Fibroblast of lung (primary cell): ENCODE results near the gene CDC42SE2. TPM values are rescaled to one million over a fixed set of nuclear protein-coding genes. Genes with fewer than 3 reads are reported as not detected.
"Not testable (repeated sequence)": the region's sequence is repeated elsewhere in the genome, so short reads cannot be mapped to it uniquely, and the experiment has no call there.

Source experiments
- DNase-seq, 2 donors: peaks; one replicate each; pipeline versions ENCODE4 v3.0.0 to v3.0.0-alpha.2; 2010; ENCODE audit warnings: low read depth in 2 of 2
- H2AFZ ChIP-seq: 2 replicates; pipeline ENCODE4 v1.5.1; 2012; ENCODE audit warnings: low read length, control low read depth, inconsistent platforms
- H3K27ac ChIP-seq: 2 replicates; pipeline ENCODE4 v1.5.1; 2011; ENCODE audit warnings: low read length, control low read depth; ENCODE audit not compliant: insufficient read depth
- H3K27me3 ChIP-seq: 2 replicates; pipeline ENCODE4 v1.5.1; 2011; ENCODE audit warnings: mild to moderate bottlenecking, low read length; ENCODE audit not compliant: control insufficient read depth, insufficient read depth
- H3K36me3 ChIP-seq: 2 replicates; pipeline ENCODE4 v1.5.1; 2011; ENCODE audit warnings: low read length; ENCODE audit not compliant: control insufficient read depth, insufficient read depth
- H3K4me1 ChIP-seq: 2 replicates; pipeline ENCODE4 v1.5.1; 2011; ENCODE audit warnings: low read length; ENCODE audit not compliant: control insufficient read depth, insufficient read depth; ENCODE audit errors: extremely low read depth
- H3K4me2 ChIP-seq: 2 replicates; pipeline ENCODE4 v1.5.1; 2011; ENCODE audit warnings: low read length, control low read depth; ENCODE audit not compliant: insufficient read depth; ENCODE audit errors: extremely low read depth
- H3K4me3 ChIP-seq, 4 experiments: fragments of 200-600 bp in 1 of 4; sonication (generic) in 1 of 4; replicated peaks in 1 of 4; 2 replicates each; pipeline ENCODE4 v1.5.1; 2011 to 2016; ENCODE audit warnings: low read length in 4 of 4, low read depth in 3 of 4, mild to moderate bottlenecking in 3 of 4, control low read depth in 2 of 4, inconsistent platforms in 1 of 4, mixed read lengths in 1 of 4; ENCODE audit not compliant: insufficient read depth in 1 of 4; ENCODE audit errors: control extremely low read depth in 1 of 4
- H3K79me2 ChIP-seq: 2 replicates; pipeline ENCODE4 v1.5.1; 2012; ENCODE audit warnings: mild to moderate bottlenecking, low read length, inconsistent platforms; ENCODE audit not compliant: control insufficient read depth, insufficient read depth
- H3K9ac ChIP-seq: 2 replicates; pipeline ENCODE4 v1.5.1; 2011; ENCODE audit warnings: mild to moderate bottlenecking, low read length, control low read depth; ENCODE audit not compliant: insufficient read depth
- H3K9me3 ChIP-seq: 2 replicates; pipeline ENCODE4 v1.5.1; 2012; ENCODE audit warnings: low read depth, low read length; ENCODE audit not compliant: control insufficient read depth, insufficient read depth
- H4K20me1 ChIP-seq: 2 replicates; pipeline ENCODE4 v1.5.1; 2011; ENCODE audit warnings: low read length; ENCODE audit not compliant: control insufficient read depth, insufficient read depth; ENCODE audit errors: extremely low read depth
- EZH2 ChIP-seq: IDR thresholded peaks from 2 replicates; pipeline ENCODE4 v1.5.1; 2012; ENCODE audit warnings: low read length, control low read depth, mild to moderate bottlenecking; ENCODE audit errors: missing control alignments
- polyA plus RNA-seq, 2 donors: library from polyadenylated mRNA; depleted of rRNA in 1 of 2; stranded (reverse) in 1 of 2; unstranded in 1 of 2; fragments of >200 nt; gene quantifications; 2 replicates each; pipeline ENCODE4 v1.2.1, GENCODE V29; 2011 to 2012; ENCODE audit warnings: missing spikeins in 1 of 2
- total RNA-seq: library from RNA; depleted of rRNA; stranded (reverse); fragments of >200 nt; gene quantifications from 2 replicates; pipeline ENCODE4 v1.2.1, GENCODE V29; 2014
- TF ChIP-seq, protein P1 (sequence below), 2 donors: IDR thresholded peaks in 1 of 2; conservative IDR thresholded peaks in 1 of 2; 1 replicate in 1 of 2; 2 replicates in 1 of 2; pipeline ENCODE4 v1.5.1; 2011 to 2012; ENCODE audit warnings: low read length in 2 of 2, control low read depth in 1 of 2, inconsistent platforms in 1 of 2, low read depth in 1 of 2, mild to moderate bottlenecking in 1 of 2

The CDC42SE2 gene
- total and polyA plus RNA-seq, 2 donors (not counting 1 experiment from before 2014, with no cell fraction given) = 26.1 to 26.5 TPM

DNA sequence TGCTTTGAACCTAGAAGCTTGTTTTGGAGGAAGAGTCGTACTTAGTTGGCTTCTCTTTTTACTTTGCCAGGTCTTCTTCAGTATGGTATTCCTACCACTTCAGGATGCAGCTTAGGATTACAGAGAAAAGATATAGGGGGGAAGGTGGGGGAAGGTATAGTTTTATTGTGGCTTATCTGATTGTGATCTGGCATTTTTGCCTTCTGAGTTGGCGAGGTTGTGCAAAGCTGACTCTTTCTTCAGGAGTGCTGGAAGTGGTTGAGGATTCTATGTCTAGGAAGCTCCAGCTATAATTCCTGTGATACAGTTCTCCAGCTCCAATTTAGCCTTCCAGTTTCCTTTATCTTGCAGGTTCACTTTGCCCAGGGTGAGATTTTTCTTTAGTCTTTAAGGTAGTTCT is 7.0 kb downstream of the CDC42SE2 start:
- no peak overlapping the region for H3K9ac ChIP-seq
- no peak overlapping the region for H3K4me2 ChIP-seq
- H4K20me1 ChIP-seq = no peaks in the 10 kb centered on the region
- H3K27ac ChIP-seq = no peak overlapping the region
- no peaks in the 10 kb centered on the region for H3K27me3 ChIP-seq
- peaks cover 54% of the 10 kb centered on the region for H3K79me2 ChIP-seq
- TF ChIP-seq, protein P1, sequence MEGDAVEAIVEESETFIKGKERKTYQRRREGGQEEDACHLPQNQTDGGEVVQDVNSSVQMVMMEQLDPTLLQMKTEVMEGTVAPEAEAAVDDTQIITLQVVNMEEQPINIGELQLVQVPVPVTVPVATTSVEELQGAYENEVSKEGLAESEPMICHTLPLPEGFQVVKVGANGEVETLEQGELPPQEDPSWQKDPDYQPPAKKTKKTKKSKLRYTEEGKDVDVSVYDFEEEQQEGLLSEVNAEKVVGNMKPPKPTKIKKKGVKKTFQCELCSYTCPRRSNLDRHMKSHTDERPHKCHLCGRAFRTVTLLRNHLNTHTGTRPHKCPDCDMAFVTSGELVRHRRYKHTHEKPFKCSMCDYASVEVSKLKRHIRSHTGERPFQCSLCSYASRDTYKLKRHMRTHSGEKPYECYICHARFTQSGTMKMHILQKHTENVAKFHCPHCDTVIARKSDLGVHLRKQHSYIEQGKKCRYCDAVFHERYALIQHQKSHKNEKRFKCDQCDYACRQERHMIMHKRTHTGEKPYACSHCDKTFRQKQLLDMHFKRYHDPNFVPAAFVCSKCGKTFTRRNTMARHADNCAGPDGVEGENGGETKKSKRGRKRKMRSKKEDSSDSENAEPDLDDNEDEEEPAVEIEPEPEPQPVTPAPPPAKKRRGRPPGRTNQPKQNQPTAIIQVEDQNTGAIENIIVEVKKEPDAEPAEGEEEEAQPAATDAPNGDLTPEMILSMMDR (conservative IDR thresholded peaks at IDR 0.05 in 1 of 2, IDR thresholded peaks at IDR 0.05 in 1 of 2; ENCODE audit: low read depth in 1 of 2, low read length in 2 of 2) = no peak
- TF ChIP-seq EZH2 = no peak
- H3K4me1 ChIP-seq = peaks cover 2% of the 10 kb centered on the region
- DNase-seq = peak in 1 of 2 donors; percentile 72
- no peak overlapping the region for H2AFZ ChIP-seq
- H3K9me3 ChIP-seq = no peaks in the 10 kb centered on the region
- no peaks in the 10 kb centered on the region for H3K36me3 ChIP-seq
- no peak overlapping the region for H3K4me3 ChIP-seq

GRCh38 chr5:131271888-131272287 is 8.0 kb downstream of the CDC42SE2 start:
- not testable (repeated sequence) for H3K36me3 ChIP-seq, H3K4me3 ChIP-seq, H3K9ac ChIP-seq, H4K20me1 ChIP-seq, H3K27ac ChIP-seq, H3K27me3 ChIP-seq, DNase-seq, H3K9me3 ChIP-seq, H3K4me2 ChIP-seq, H2AFZ ChIP-seq, H3K4me1 ChIP-seq
- peaks cover 47% of the 10 kb centered on the region for H3K79me2 ChIP-seq

DNA sequence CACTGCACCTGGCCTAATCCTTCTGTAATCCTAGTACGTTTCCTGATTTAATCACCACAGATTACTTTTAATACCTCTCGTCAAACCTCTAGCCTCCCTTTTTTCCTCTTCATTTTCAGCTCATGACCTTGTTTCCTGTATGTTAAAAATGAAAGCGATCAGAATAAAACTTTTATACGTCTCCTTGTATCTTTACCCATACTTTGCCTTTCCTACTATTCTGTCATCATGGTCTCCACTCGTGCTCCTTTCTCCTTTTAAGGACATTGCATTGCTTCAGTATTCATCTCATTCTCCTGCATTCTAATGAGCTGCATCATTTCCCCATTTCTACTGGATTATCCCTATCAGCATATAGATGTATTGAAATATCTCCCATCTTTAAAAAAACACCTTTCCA is 8.5 kb downstream of the CDC42SE2 start:
- Histone ChIP-seq H3K36me3 (no peaks in the 10 kb centered on the region), H4K20me1 (no peaks in the 10 kb centered on the region), H2AFZ (no peak overlapping the region), H3K27ac (no peak overlapping the region), H3K4me1 (peaks cover 2% of the 10 kb centered on the region), H3K4me2 (no peak overlapping the region), H3K27me3 (no peaks in the 10 kb centered on the region), H3K9ac (no peak overlapping the region), H3K4me3 (no peak overlapping the region), H3K79me2 (peaks cover 46% of the 10 kb centered on the region), H3K9me3 (no peaks in the 10 kb centered on the region)
- peak in 1 of 2 donors; percentile 36 for DNase-seq
- TF ChIP-seq EZH2 = no peak
- TF ChIP-seq, protein P1 (conservative IDR thresholded peaks at IDR 0.05 in 1 of 2, IDR thresholded peaks at IDR 0.05 in 1 of 2; ENCODE audit: low read depth in 1 of 2, low read length in 2 of 2) = no peak
